Fibroblast of lung (primary cell): ENCODE results near the gene LMO2.

Experiments
- CTCF ChIP-seq, 2 donors: IDR thresholded peaks in 1 of 2; conservative IDR thresholded peaks in 1 of 2; 1 replicate in 1 of 2; 2 replicates in 1 of 2; pipeline ENCODE4 v1.5.1; 2011 to 2012; ENCODE audit warnings: low read length in 2 of 2, control low read depth in 1 of 2, inconsistent platforms in 1 of 2, low read depth in 1 of 2, mild to moderate bottlenecking in 1 of 2
- EZH2 ChIP-seq: IDR thresholded peaks from 2 replicates; pipeline ENCODE4 v1.5.1; 2012; ENCODE audit warnings: low read length, control low read depth, mild to moderate bottlenecking; ENCODE audit errors: missing control alignments

- TF ChIP-seq CTCF (conservative IDR thresholded peaks at IDR 0.05 in 1 of 2, IDR thresholded peaks at IDR 0.05 in 1 of 2; ENCODE audit: low read depth in 1 of 2, low read length in 2 of 2) (no peak), EZH2 (no peak)
These were observed 24.9 kb downstream of the LMO2 start for GRCh38 chr11:33866936-33867335.
